Tibial artery (tissue), 4 donors: ENCODE measurements around the gene PCSK1.
"Not testable (repeated sequence)": the region's sequence is repeated elsewhere in the genome, so short reads cannot be mapped to it uniquely, and the experiment has no call there.

Experiments
- DNase-seq, 2 donors: peaks; one replicate each; pipeline ENCODE4 v3.0.0-alpha.2; 2019
- H3K27ac ChIP-seq, 2 donors: fragments of 200-600 bp; sonication (generic) in 1 of 2; 1 replicate in 1 of 2; 2 replicates in 1 of 2; pipeline ENCODE4 v1.5.1; 2018 to 2019; ENCODE audit warnings: mild to moderate bottlenecking in 1 of 2
- H3K27me3 ChIP-seq, 2 donors: fragments of 200-600 bp; sonication (generic) in 1 of 2; one replicate each; pipeline versions ENCODE4 v1.5.1 to v1.6.0; 2016 to 2019
- H3K36me3 ChIP-seq, 3 donors: fragments of 200-600 bp; sonication (generic) in 2 of 3; one replicate each; pipeline ENCODE4 v1.5.1; 2016 to 2019; ENCODE audit warnings: mild to moderate bottlenecking in 2 of 3
- H3K4me1 ChIP-seq, 4 donors: fragments of 200-600 bp; sonication (generic) in 2 of 4; 1 replicate in 3 of 4; 2 replicates in 1 of 4; pipeline ENCODE4 v1.5.1; 2016 to 2019
- H3K4me3 ChIP-seq, 2 donors: fragments of 200-600 bp; sonication (generic) in 1 of 2; 1 replicate in 1 of 2; 2 replicates in 1 of 2; pipeline ENCODE4 v1.5.1; 2018 to 2019; ENCODE audit warnings: mild to moderate bottlenecking in 2 of 2
- H3K9me3 ChIP-seq, 3 donors: fragments of 200-600 bp; sonication (generic) in 1 of 3; one replicate each; pipeline ENCODE4 v1.5.1; 2016 to 2019
- intact Hi-C: fragments of 100-400 bp; cut with DNase I; formaldehyde crosslinking; loops from one replicate; pipeline ENCODE4 v1.15.0; 2023; ENCODE audit warnings: low total_unique reads
- TF ChIP-seq, protein P1 (sequence below), 2 experiments: fragments of 200-600 bp in 1 of 2; fragments of 450-650 bp in 1 of 2; IDR thresholded peaks; one replicate each; pipeline ENCODE4 v1.5.1; 2017 to 2019; ENCODE audit warnings: antibody characterized with exemption in 2 of 2, mild to moderate bottlenecking in 1 of 2, moderate library complexity in 1 of 2

The PCSK1 gene

DNA sequence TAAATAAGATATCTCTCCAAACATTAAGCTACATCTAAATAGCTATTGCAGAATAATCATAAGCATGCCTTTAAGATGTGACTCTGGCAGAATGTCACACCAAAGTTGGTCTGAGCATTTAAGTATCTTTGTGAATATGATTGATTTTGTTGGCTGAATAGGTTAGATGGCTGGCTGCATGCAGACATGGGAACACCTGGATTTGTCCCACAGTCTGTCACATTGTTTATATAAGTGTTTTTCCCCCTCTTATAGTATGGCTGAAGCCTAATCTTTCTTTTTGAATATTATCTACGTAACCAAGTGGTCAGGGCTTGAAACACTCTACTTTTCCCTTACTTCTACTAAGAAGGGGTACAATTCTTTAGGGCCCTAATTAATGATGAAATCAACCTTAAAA lies 36.2 kb downstream of the PCSK1 start:
- no peak for DNase-seq
- Histone ChIP-seq H3K4me3 (no peak overlapping the region), H3K36me3 (no peaks in the 10 kb centered on the region), H3K4me1 (peaks cover 0 to 14% (median 0%) of the 10 kb centered on the region in 4 donors), H3K27me3 (no peaks in the 10 kb centered on the region), H3K9me3 (no peaks in the 10 kb centered on the region), H3K27ac (no peak overlapping the region)
- TF ChIP-seq, protein P1, sequence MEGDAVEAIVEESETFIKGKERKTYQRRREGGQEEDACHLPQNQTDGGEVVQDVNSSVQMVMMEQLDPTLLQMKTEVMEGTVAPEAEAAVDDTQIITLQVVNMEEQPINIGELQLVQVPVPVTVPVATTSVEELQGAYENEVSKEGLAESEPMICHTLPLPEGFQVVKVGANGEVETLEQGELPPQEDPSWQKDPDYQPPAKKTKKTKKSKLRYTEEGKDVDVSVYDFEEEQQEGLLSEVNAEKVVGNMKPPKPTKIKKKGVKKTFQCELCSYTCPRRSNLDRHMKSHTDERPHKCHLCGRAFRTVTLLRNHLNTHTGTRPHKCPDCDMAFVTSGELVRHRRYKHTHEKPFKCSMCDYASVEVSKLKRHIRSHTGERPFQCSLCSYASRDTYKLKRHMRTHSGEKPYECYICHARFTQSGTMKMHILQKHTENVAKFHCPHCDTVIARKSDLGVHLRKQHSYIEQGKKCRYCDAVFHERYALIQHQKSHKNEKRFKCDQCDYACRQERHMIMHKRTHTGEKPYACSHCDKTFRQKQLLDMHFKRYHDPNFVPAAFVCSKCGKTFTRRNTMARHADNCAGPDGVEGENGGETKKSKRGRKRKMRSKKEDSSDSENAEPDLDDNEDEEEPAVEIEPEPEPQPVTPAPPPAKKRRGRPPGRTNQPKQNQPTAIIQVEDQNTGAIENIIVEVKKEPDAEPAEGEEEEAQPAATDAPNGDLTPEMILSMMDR (IDR thresholded peaks at IDR 0.05) = no peak
- intact Hi-C loops = no loop called here

GRCh38 chr5:96395295-96395694 lies 37.8 kb downstream of the PCSK1 start:
- DNase-seq, H3K27ac ChIP-seq, H3K36me3 ChIP-seq, H3K9me3 ChIP-seq, H3K4me3 ChIP-seq, H3K27me3 ChIP-seq, intact Hi-C loops: not testable (repeated sequence)
- H3K4me1 ChIP-seq = peaks cover 0 to 18% (median 0%) of the 10 kb centered on the region in 4 donors

- H3K27me3 ChIP-seq = no peaks in the 10 kb centered on the region
- H3K9me3 ChIP-seq = no peaks in the 10 kb centered on the region
- no peaks in the 10 kb centered on the region for H3K36me3 ChIP-seq
- H3K4me3 ChIP-seq = no peak overlapping the region
- peaks cover 0 to 18% (median 0%) of the 10 kb centered on the region in 4 donors for H3K4me1 ChIP-seq
- TF ChIP-seq, protein P1 (IDR thresholded peaks at IDR 0.05) = no peak
- no peak for DNase-seq
- peak overlapping the region; percentile 53 to 68 for H3K27ac ChIP-seq
- intact Hi-C loops = no loop called here
Measured at GRCh38 chr5:96391921-96392320, 41.1 kb downstream of the PCSK1 start.

- Histone ChIP-seq H3K4me3 (no peak overlapping the region), H3K4me1 (peaks cover 0 to 23% (median 0%) of the 10 kb centered on the region in 4 donors), H3K27ac (no peak overlapping the region), H3K27me3 (no peaks in the 10 kb centered on the region), H3K36me3 (no peaks in the 10 kb centered on the region), H3K9me3 (no peaks in the 10 kb centered on the region)
- TF ChIP-seq, protein P1 (IDR thresholded peaks at IDR 0.05) = no peak
- no peak for DNase-seq
- intact Hi-C loops = no loop called here
Measured at GRCh38 chr5:96388176-96388575, 44.9 kb downstream of the PCSK1 start.

DNA sequence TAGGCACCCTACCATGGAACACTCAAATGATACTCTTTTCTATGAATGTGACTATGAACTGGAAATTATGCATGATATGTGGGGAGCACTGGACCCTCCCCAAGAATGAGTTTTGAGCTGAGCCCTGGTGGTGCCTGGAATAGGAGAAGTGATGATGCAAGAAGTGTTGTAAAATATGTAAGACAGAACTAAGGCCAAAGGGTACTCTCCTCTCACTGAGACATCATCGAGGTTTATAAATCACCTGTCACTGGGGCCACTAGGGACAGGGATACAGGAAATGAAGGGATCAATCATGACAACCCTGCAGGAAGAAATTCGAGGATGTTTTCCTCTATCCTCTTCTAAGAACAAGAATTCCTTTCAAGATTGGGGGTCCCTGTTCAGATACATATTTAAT lies 45.4 kb downstream of the PCSK1 start:
- no peaks in the 10 kb centered on the region for H3K27me3 ChIP-seq
- no peak overlapping the region for H3K27ac ChIP-seq
- TF ChIP-seq, protein P1 (IDR thresholded peaks at IDR 0.05) = no peak
- H3K9me3 ChIP-seq = no peaks in the 10 kb centered on the region
- peaks cover 0 to 17% (median 0%) of the 10 kb centered on the region in 4 donors for H3K4me1 ChIP-seq
- DNase-seq = no peak
- no peaks in the 10 kb centered on the region for H3K36me3 ChIP-seq
- H3K4me3 ChIP-seq = no peak overlapping the region
- intact Hi-C loops = no loop called here

DNA sequence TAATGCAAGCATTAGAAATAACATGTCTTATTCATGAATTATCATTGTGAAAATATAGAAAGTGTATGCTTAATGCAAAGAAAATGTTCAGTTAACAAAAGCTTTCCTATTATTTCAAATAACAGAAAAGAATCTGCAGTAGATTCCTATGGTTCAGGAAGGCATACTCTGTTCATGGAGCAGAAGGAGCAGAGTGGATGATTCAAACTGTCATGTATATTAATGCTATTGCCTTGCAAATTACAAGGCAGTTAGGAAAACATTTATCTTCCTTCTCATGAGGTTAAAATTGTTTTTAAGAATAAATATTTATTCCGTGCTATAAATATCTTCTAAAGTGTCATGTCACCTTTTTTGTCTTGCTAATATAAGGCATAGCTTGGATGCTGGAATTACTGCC lies 47.5 kb downstream of the PCSK1 start:
- no peak for DNase-seq
- no peaks in the 10 kb centered on the region for H3K9me3 ChIP-seq
- H3K4me3 ChIP-seq = no peak overlapping the region
- H3K4me1 ChIP-seq = peaks cover 0 to 5% (median 0%) of the 10 kb centered on the region in 4 donors
- intact Hi-C loops = no loop called here
- no peaks in the 10 kb centered on the region for H3K27me3 ChIP-seq
- H3K27ac ChIP-seq = no peak overlapping the region
- TF ChIP-seq, protein P1 (IDR thresholded peaks at IDR 0.05) = no peak
- no peaks in the 10 kb centered on the region for H3K36me3 ChIP-seq
